AG09309 (cell line): Measurements from ENCODE around the gene DHX34.

Experiments used
- DNase-seq: peaks from one replicate; pipeline ENCODE4 v3.0.0-alpha.2; 2010; ENCODE audit warnings: low read depth
- H3K4me3 ChIP-seq: 2 replicates; pipeline ENCODE4 v1.5.1; 2011; ENCODE audit warnings: mild to moderate bottlenecking, low read depth, low read length, moderate library complexity; ENCODE audit not compliant: control insufficient read depth
- CTCF ChIP-seq: IDR thresholded peaks from 2 replicates; pipeline ENCODE4 v1.5.1; 2011; ENCODE audit warnings: mild to moderate bottlenecking, low read depth, low read length, inconsistent platforms; ENCODE audit not compliant: insufficient read depth, control insufficient read depth; ENCODE audit errors: missing control alignments

Gene DHX34

GRCh38 chr19:47419030-47419783 lies 70.1 kb downstream of the DHX34 start, which contains the start of gene MEIS3:
Gene MEIS3 (minus strand): TSS chr19:47419527. CDS start chr19:47419081, 446 bp downstream.
- no peak for TF ChIP-seq CTCF
- no peak for DNase-seq
- peak within 1 kb of the TSS; percentile 78 for H3K4me3 ChIP-seq

DNA sequence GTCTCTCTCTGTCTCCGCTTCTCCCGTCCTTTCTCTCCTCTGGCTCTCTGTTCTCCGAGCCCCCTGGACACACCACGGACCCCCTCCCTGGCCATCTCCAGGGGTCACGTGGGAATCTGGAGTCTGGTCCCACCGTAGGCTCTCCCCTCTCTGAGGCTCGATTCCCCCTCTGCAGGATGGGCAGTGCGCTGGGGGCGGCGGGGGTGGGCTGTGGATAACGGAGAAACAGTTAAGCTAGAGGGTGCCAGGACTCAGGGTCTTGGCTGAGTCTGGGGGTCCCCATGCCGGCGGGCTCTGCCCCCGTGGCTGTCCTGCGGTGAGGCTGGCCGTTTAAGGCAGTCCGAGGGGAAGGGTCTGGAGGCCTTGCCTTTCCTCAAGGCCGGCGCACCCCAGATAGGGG lies 70.7 kb downstream of the DHX34 start:
- no peak for DNase-seq
- no peak for TF ChIP-seq CTCF
- no peak overlapping the region for H3K4me3 ChIP-seq

GRCh38 chr19:47421244-47421786 lies 72.2 kb downstream of the DHX34 start:
- no peak for DNase-seq
- no peak for TF ChIP-seq CTCF
- no peak overlapping the region for H3K4me3 ChIP-seq

- DNase-seq: no peak
- no peak for TF ChIP-seq CTCF
- 0 out of 2 replicates have a peak overlapping the region, but pooled peaks have one; percentile 2 for H3K4me3 ChIP-seq
Observed at GRCh38 chr19:47421844-47422395, 72.8 kb downstream of the DHX34 start.

- no peak overlapping the region for H3K4me3 ChIP-seq
- no peak for DNase-seq
- no peak for TF ChIP-seq CTCF
Observed at GRCh38 chr19:47422417-47423163, 73.5 kb downstream of the DHX34 start.

DNA sequence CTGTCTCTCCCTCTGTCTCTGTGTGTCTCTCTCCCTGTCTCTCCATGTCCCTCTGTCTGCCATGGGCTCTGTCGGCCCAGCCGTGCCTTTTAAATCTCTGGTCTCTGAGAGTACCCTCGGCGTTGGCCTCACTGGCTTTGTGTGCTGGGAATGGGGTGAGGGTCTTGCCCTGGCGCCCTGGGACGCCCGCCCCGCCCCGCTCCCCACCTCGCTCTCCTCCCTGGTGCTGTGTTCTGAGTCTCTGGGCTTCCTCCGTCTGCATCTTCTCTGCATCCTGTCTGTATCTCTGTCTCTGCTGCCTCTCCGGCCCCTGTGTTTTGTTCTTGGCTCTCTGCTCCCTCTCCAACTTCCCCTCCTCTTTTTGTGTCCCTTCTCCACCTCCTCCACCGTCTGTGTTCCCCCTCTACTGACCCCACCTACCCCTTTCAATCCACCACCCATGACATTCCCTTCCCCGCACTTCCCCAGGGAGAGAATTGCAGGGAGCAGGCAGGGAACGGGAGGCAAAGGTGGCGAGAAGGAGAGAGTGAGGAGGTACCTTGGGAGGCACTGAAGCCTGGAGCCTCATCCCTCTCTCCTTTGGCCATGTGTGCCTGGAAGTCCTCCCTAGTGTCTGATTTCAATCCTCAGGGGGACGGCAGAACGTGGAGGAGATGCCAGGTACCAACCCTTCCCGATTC lies 74.2 kb downstream of the DHX34 start:
- H3K4me3 ChIP-seq: no peak overlapping the region
- TF ChIP-seq CTCF: no peak
- DNase-seq: no peak
